ENCODE data around the gene DRGX. TPM values are rescaled to one million over a fixed set of nuclear protein-coding genes. Genes with fewer than 3 reads are reported as not detected.

Gene DRGX
- total RNA-seq, 1 donor from 2014 or later: not detected

DNA sequence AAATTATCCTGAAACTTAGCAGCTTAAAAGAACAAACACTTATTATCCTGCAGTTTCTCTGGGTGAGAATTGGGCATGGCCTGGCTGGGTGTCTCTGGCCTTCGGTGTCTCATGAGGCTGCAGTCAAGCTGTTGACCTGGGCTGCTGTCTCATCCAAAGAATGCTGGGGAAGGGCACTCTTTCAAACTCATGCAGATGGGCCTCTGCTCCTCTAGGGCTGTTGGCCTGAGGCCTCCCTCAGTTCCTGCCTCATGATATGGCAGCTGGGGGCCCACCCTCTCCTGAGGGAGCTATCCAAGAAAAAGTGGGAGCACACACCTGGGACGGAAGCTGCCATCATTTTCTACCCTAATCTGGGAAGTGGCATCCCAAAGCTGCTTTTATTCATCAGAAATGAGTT, 43.6 kb downstream of the DRGX start:
- H3K4me3 Mint-ChIP-seq: no peak overlapping the region
- H3K9me3 Mint-ChIP-seq: peaks cover 7% of the 10 kb centered on the region
- intact Hi-C loops (cut with micrococcal nuclease): no loop called here
- H3K27me3 Mint-ChIP-seq (ENCODE audit: insufficient read depth): peaks cover 6% of the 10 kb centered on the region
- H3K4me1 Mint-ChIP-seq (ENCODE audit: low read depth): peaks cover 7% of the 10 kb centered on the region
- no peak for DNase-seq (ENCODE audit: low spot score)
- H3K36me3 Mint-ChIP-seq (ENCODE audit: low read depth): no peaks in the 10 kb centered on the region
- H3K27ac Mint-ChIP-seq: no peak overlapping the region

DNA sequence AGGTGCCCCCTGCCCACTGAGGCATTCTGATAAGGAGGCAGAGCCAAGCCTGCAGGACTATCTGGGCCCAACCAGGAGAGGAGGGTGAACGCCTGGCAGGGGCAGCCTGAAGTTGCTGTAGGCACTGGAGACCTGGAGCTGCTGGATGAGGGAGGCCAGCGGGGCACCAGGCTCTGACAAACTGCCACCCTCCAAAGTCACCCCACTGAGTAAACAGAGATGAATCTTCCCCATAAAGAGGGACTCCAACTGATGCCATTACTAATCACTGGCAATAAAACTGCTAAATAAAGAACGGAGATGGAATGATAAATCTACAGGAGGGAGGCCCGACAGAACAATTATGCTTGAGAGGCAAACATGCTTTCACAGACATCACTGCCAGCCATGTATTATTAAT, 44.2 kb downstream of the DRGX start:
- intact Hi-C loops (cut with micrococcal nuclease): no loop called here
- no peak overlapping the region for H3K27ac Mint-ChIP-seq

DNA sequence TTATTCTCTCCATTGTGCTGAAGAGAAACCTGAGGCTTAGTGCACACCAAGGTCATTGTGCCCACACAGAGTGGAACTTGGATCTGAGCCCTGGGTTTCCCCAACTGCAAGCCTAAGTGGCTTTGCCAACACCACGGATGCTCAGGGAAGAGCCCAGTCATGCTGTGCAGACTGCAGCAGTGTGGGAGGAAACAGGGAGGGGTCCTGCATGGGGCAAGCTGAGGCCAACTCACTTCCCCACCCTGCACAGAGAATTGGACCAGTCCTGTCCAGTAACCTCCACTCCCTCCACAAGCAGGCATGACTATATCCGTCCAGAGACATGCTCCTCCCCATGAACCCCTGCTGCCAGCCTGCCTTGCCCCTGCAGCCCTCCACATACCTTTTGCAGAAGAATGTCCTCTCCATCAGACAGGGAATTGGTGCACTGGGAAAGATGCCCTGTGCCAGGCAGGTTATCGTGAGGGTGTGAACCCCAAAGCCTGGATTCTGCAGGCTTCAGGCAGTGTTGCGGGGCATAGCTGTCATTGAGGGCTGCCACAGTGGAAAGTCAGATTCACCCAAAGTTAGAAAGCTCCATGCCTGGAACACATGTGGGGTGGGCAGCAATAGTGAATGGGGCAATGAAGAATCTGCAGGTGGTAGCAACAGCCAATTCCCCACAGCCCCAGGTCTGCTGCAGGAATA, 44.9 kb downstream of the DRGX start:
- H3K27ac Mint-ChIP-seq: no peak overlapping the region
- peaks cover 4% of the 10 kb centered on the region for H3K27me3 Mint-ChIP-seq (ENCODE audit: insufficient read depth)
- no peaks in the 10 kb centered on the region for H3K4me1 Mint-ChIP-seq (ENCODE audit: low read depth)
- intact Hi-C loops (cut with micrococcal nuclease): no loop called here
- no peaks in the 10 kb centered on the region for H3K36me3 Mint-ChIP-seq (ENCODE audit: low read depth)
- H3K4me3 Mint-ChIP-seq: no peak overlapping the region
- no peak for DNase-seq (ENCODE audit: low spot score)
- peaks cover 7% of the 10 kb centered on the region for H3K9me3 Mint-ChIP-seq

More for the DNA sequence above, 44.2 kb downstream of the DRGX start:
- peaks cover 7% of the 10 kb centered on the region for H3K9me3 Mint-ChIP-seq
- H3K36me3 Mint-ChIP-seq (ENCODE audit: low read depth): no peaks in the 10 kb centered on the region
- H3K4me1 Mint-ChIP-seq (ENCODE audit: low read depth): peaks cover 2% of the 10 kb centered on the region
- DNase-seq (ENCODE audit: low spot score): no peak
- H3K27me3 Mint-ChIP-seq (ENCODE audit: insufficient read depth): peaks cover 6% of the 10 kb centered on the region
- H3K4me3 Mint-ChIP-seq: no peak overlapping the region

DNA sequence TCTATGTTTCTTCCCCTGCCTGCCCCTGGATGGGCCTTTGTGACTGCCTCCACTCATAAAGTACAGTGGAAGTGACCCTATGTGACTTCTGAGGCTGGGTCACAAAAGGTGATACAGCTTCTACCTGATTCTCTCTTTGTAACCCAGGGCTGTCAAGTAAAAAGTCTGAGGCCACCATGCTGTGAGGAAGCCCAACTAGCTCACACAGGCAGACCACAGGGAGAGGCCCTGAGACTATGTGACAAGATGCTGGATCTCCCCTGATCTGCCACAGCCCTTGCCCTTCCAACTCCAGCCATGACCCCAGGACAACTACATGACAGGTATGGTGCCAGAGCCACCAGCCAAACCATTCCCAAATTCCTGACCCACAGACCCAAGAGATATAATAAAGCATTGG, 45.8 kb downstream of the DRGX start:
- peaks cover 7% of the 10 kb centered on the region for H3K9me3 Mint-ChIP-seq
- no peak overlapping the region for H3K4me3 Mint-ChIP-seq
- DNase-seq (ENCODE audit: low spot score): no peak
- no peaks in the 10 kb centered on the region for H3K36me3 Mint-ChIP-seq (ENCODE audit: low read depth)
- no peaks in the 10 kb centered on the region for H3K4me1 Mint-ChIP-seq (ENCODE audit: low read depth)
- no peak overlapping the region for H3K27ac Mint-ChIP-seq
- peaks cover 4% of the 10 kb centered on the region for H3K27me3 Mint-ChIP-seq (ENCODE audit: insufficient read depth)
- intact Hi-C loops (cut with micrococcal nuclease): no loop called here

DNA sequence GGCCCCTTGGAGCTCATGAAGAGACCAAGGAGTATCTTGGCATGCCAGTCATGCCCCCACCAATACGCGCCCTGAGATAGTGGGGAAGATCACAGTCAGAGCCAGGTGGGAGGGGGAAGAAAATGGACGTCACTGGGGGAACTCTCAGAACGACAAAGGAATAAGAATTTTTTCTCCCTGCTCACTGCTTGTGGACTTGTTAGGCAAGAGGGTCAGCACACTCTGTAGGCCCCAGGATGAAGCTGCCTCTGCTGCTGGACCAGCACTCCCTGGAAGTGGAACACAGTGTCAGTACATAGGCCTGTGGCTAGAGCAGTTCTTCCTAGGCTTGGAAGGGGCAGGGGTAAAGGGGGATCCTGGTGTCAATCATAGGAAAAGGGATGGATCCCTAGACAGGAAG, 46.5 kb downstream of the DRGX start:
- peaks cover 4% of the 10 kb centered on the region for H3K27me3 Mint-ChIP-seq (ENCODE audit: insufficient read depth)
- H3K36me3 Mint-ChIP-seq (ENCODE audit: low read depth): no peaks in the 10 kb centered on the region
- H3K27ac Mint-ChIP-seq: no peak overlapping the region
- no peak for DNase-seq (ENCODE audit: low spot score)
- peaks cover 7% of the 10 kb centered on the region for H3K9me3 Mint-ChIP-seq
- H3K4me3 Mint-ChIP-seq: no peak overlapping the region
- intact Hi-C loops (cut with micrococcal nuclease): no loop called here
- H3K4me1 Mint-ChIP-seq (ENCODE audit: low read depth): no peaks in the 10 kb centered on the region

DNA sequence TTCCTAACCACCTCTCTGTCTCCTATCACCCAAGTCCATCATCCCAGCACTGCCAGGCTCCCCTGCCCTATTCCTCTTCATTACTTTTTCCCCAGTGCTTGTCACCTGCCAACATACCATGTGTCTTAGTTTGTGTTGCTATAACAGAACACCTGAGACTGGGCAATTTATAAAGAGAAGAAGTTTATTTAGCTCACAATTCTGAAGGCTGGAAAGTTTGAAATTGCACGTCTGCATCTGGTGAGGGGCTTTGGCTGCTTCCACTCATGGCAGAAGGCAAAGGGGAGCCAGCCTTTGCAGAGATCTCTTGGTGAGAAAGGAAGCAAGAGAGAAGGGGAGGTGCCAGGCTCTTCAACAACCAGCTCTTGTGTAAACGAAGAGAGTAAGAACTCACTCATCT, 47.3 kb downstream of the DRGX start:
- no peak overlapping the region for H3K27ac Mint-ChIP-seq
- H3K4me3 Mint-ChIP-seq: no peak overlapping the region
- no peaks in the 10 kb centered on the region for H3K4me1 Mint-ChIP-seq (ENCODE audit: low read depth)
- DNase-seq (ENCODE audit: low spot score): no peak
- H3K36me3 Mint-ChIP-seq (ENCODE audit: low read depth): no peaks in the 10 kb centered on the region
- intact Hi-C loops (cut with micrococcal nuclease): no loop called here
- peaks cover 7% of the 10 kb centered on the region for H3K9me3 Mint-ChIP-seq
- H3K27me3 Mint-ChIP-seq (ENCODE audit: insufficient read depth): peaks cover 8% of the 10 kb centered on the region

DNA sequence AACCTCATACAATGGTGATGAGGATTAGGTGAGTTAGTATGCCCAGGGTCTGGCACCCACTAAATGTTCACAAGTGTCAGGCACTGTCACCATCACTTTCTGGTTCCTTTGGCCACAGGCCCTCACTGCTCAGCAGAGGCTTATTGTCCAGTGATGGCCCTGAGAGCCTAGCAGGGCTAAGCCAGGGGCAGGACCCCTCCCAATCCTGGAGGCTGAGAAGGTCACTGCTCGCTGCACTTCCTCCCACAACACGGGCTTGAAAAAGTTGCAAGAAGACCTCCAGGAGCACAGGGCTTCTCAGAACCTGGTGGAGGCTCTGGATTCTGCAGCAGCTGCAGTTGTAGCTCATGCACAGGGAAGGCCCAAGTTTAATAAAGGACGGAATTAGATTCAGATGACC, 48.1 kb downstream of the DRGX start:
- Mint-ChIP-seq H3K36me3 (ENCODE audit: low read depth) (no peaks in the 10 kb centered on the region), H3K4me1 (ENCODE audit: low read depth) (no peaks in the 10 kb centered on the region), H3K4me3 (no peak overlapping the region), H3K9me3 (peaks cover 7% of the 10 kb centered on the region), H3K27me3 (ENCODE audit: insufficient read depth) (peaks cover 8% of the 10 kb centered on the region), H3K27ac (no peak overlapping the region)
- intact Hi-C loops (cut with micrococcal nuclease): no loop called here
- no peak for DNase-seq (ENCODE audit: low spot score)

DNA sequence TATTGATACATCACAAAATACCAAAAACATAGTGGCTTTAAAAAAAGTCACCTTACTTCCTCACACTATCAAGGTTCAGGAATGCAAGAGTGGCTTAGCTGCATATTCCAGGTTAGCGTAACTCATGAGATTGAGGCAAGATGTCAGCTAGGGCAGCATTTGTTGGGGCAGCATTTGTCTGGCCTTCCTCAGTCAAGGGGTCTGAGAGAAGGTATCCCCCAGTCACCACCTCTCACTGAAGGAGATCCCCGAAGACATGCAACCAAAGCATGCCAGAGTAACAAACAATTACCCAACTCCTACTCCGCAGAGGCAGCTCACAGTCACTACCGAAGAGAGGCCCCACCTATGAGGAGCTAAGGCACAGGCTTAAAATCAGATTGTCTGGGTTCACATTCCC, 48.5 kb downstream of the DRGX start:
- Mint-ChIP-seq H3K27ac (no peak overlapping the region), H3K36me3 (ENCODE audit: low read depth) (no peaks in the 10 kb centered on the region), H3K4me1 (ENCODE audit: low read depth) (no peaks in the 10 kb centered on the region), H3K9me3 (peaks cover 7% of the 10 kb centered on the region), H3K4me3 (no peak overlapping the region), H3K27me3 (ENCODE audit: insufficient read depth) (peaks cover 8% of the 10 kb centered on the region)
- DNase-seq (ENCODE audit: low spot score): no peak
- intact Hi-C loops (cut with micrococcal nuclease): no loop called here

DNA sequence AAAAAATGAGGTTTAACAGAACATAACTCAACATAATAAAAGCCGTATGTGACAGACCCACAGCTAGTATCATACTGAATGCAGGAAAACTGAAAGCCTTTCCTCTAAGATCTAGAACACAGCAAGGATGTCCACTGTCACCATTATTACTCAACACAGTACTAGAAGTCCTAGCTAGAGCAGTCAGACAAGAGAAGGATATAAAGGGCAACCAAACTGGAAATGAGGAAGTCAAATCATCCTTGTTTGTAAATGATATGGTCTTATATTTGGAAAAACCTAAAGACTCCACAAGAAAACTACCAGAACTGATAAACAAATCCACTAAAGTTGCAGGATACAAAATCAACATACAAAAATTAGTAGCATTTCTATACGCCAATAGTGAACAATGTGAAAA, 51.0 kb downstream of the DRGX start:
- H3K9me3 Mint-ChIP-seq: peaks cover 4% of the 10 kb centered on the region
- H3K4me1 Mint-ChIP-seq (ENCODE audit: low read depth): no peaks in the 10 kb centered on the region
- H3K27ac Mint-ChIP-seq: no peak overlapping the region
- DNase-seq (ENCODE audit: low spot score): no peak
- no peaks in the 10 kb centered on the region for H3K36me3 Mint-ChIP-seq (ENCODE audit: low read depth)
- intact Hi-C loops (cut with micrococcal nuclease): no loop called here
- H3K4me3 Mint-ChIP-seq: no peak overlapping the region
- H3K27me3 Mint-ChIP-seq (ENCODE audit: insufficient read depth): peaks cover 4% of the 10 kb centered on the region

DNA sequence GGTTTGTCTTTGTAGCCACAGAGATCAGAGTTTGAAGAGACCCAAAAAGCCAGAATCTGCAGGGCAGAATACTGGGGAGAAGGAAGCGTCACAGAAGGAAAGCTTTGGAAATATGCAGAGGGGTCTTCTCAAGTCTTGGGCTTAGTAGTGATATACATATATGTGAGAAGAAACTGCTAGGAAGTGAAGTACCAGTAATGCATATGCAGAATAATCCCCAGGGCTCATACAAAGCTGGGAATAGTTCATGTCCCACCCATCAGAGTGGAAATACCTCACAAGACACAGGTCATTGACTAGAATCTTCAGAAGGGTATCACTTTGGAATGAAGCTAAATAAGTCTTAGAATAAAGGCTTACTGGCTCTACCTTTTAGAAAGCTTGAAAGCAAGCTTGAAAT, 57.3 kb downstream of the DRGX start:
- Mint-ChIP-seq H3K36me3 (ENCODE audit: low read depth) (peaks cover 10% of the 10 kb centered on the region), H3K4me1 (ENCODE audit: low read depth) (peaks cover 7% of the 10 kb centered on the region), H3K4me3 (no peak overlapping the region), H3K27me3 (ENCODE audit: insufficient read depth) (peaks cover 2% of the 10 kb centered on the region), H3K9me3 (peaks cover 31% of the 10 kb centered on the region), H3K27ac (no peak overlapping the region)
- intact Hi-C loops (cut with micrococcal nuclease): no loop called here
- no peak for DNase-seq (ENCODE audit: low spot score)

DNA sequence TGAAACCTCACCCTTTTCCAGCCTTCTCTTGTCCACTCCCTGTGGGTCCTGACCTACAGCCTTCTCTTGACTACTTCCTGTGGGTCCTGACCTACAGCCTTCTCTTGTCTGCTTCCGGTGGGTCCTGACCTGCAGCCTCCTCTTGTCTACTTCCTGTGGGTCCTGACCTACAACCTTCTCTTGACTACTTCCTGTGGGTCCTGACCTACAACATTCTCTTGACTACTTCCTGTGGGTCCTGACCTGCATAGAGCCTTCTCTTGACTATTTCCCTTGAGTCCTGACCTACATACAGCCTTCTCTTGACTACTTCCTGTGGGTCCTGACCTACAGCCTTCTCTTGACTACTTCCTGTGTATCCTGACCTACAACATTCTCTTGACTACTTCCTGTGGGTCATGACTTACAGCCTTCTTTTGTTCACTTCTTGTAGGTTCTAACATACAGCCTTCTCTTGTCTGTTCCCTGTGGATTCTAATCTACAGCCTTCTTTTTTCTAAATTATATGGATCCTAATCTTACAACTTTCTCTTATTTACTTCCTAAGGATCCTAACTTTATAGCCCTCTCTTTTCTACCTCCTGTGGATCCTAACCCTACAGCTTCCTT, 60.4 kb downstream of the DRGX start:
- Mint-ChIP-seq H3K4me1 (ENCODE audit: low read depth) (peaks cover 7% of the 10 kb centered on the region), H3K27me3 (ENCODE audit: insufficient read depth) (peaks cover 2% of the 10 kb centered on the region), H3K9me3 (peaks cover 31% of the 10 kb centered on the region), H3K36me3 (ENCODE audit: low read depth) (peaks cover 10% of the 10 kb centered on the region), H3K27ac (no peak overlapping the region), H3K4me3 (no peak overlapping the region)
- no peak for DNase-seq (ENCODE audit: low spot score)
- intact Hi-C loops (cut with micrococcal nuclease): no loop called here

DNA sequence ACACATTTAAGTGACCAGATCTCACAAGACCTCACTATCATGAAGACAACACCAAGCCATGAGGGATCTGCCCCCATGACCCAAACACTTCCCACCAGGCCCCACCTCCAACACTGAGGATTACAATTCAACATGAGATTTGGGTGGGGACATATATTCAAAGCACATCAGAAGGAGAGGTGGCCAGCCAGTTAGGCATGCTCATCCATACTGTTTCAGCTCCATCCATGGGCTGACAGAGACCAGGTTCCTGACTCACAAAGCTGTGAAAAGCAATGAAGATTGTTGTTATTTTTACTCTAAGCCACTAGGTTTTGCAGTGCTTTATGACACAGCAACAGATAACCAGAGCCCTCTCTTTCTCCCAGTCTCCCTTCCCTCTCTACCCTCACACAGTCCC, 60.9 kb downstream of the DRGX start:
- no peak for DNase-seq (ENCODE audit: low spot score)
- no peak overlapping the region for H3K4me3 Mint-ChIP-seq
- peaks cover 31% of the 10 kb centered on the region for H3K9me3 Mint-ChIP-seq
- peaks cover 7% of the 10 kb centered on the region for H3K4me1 Mint-ChIP-seq (ENCODE audit: low read depth)
- intact Hi-C loops (cut with micrococcal nuclease): no loop called here
- H3K27me3 Mint-ChIP-seq (ENCODE audit: insufficient read depth): peaks cover 2% of the 10 kb centered on the region
- H3K36me3 Mint-ChIP-seq (ENCODE audit: low read depth): peaks cover 10% of the 10 kb centered on the region
- H3K27ac Mint-ChIP-seq: no peak overlapping the region

DNA sequence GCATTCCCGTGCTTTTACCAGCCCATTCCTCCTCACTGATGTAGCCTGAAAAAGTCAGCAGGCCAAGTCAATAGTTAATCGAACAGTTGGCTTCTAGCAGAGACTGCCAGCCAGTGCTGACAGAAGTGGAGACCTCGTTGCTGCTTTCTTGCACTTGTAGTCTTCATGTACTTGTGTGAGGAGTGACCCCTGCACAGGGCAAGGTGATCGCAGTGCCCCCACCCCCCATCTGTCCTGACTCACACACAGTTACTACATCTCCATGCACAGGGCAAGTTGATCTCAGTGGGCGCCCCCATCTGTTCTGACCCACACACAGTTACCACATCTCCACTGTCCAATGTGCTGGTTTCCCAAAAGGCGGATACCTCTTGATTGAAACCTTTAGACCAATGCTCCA, 62.7 kb downstream of the DRGX start:
- Mint-ChIP-seq H3K27me3 (ENCODE audit: insufficient read depth) (peaks cover 2% of the 10 kb centered on the region), H3K36me3 (ENCODE audit: low read depth) (peaks cover 10% of the 10 kb centered on the region), H3K27ac (no peak overlapping the region), H3K4me1 (ENCODE audit: low read depth) (peaks cover 7% of the 10 kb centered on the region), H3K4me3 (no peak overlapping the region), H3K9me3 (peaks cover 31% of the 10 kb centered on the region)
- no peak for DNase-seq (ENCODE audit: low spot score)
- intact Hi-C loops (cut with micrococcal nuclease): no loop called here

DNA sequence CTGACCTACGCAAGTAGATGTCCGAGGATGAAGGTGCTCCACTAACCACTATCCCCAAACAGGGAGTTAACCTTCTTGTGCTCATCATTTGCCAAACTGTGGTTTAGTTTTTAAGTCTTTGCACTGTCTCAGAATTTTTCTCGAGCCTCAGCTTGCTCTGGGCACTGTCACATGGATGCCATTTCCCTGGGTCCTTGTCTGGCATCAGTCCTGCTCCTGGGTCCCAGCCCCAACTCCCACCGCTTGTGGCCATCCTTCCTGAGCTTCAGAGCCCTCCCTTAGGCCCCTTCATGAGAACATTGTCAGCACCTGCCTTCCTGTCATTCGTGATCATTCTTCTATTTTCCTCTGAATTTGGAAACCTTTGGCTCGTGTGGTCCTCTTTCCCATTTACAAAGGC, 63.1 kb downstream of the DRGX start:
- intact Hi-C loops (cut with micrococcal nuclease): no loop called here
- peaks cover 31% of the 10 kb centered on the region for H3K9me3 Mint-ChIP-seq
- peaks cover 7% of the 10 kb centered on the region for H3K4me1 Mint-ChIP-seq (ENCODE audit: low read depth)
- H3K27ac Mint-ChIP-seq: no peak overlapping the region
- H3K4me3 Mint-ChIP-seq: no peak overlapping the region
- DNase-seq (ENCODE audit: low spot score): no peak
- peaks cover 2% of the 10 kb centered on the region for H3K27me3 Mint-ChIP-seq (ENCODE audit: insufficient read depth)
- H3K36me3 Mint-ChIP-seq (ENCODE audit: low read depth): peaks cover 10% of the 10 kb centered on the region

Data from activated T-helper 1 cell treated with anti-CD3 and anti-CD28 coated beads, Interleukin-12 subunit alpha, Interleukin-12 subunit beta, Interleukin-2, Interleukin-4 antibody, amounts not matched to agents 30 ng/mL and 10 ng/mL and 1 ng/mL, durations not matched to agents 14 hours and 24 hours and 36 hours (primary cell).